Breast epithelium (tissue), 4 donors: ENCODE results near the gene HMCN1. TPM values are rescaled to one million over a fixed set of nuclear protein-coding genes. Genes with fewer than 3 reads are reported as not detected.

ENCODE experiments used
- DNase-seq, 2 donors: peaks; one replicate each; pipeline ENCODE4 v3.0.0-alpha.2; 2019; ENCODE audit warnings: low spot score in 2 of 2
- H3K27ac ChIP-seq, 2 donors: fragments of 200-600 bp; sonication (generic) in 1 of 2; one replicate each; pipeline ENCODE4 v1.5.1; 2016 to 2019; ENCODE audit warnings: mild to moderate bottlenecking in 1 of 2
- H3K27me3 ChIP-seq, 2 donors: fragments of 200-600 bp; sonication (generic) in 1 of 2; one replicate each; pipeline versions ENCODE4 v1.5.1 to v1.6.0; 2017 to 2019; ENCODE audit warnings: control low read depth in 1 of 2, mild to moderate bottlenecking in 1 of 2
- H3K36me3 ChIP-seq: fragments of 200-600 bp; one replicate; pipeline ENCODE4 v1.5.1; 2019
- H3K4me1 ChIP-seq, 2 donors: fragments of 200-600 bp; sonication (generic); one replicate each; pipeline ENCODE4 v1.5.1; 2016 to 2019; ENCODE audit warnings: control low read depth in 1 of 2
- H3K4me3 ChIP-seq, 3 donors: fragments of 200-600 bp; sonication (generic); 1 replicate in 2 of 3; 2 replicates in 1 of 3; pipeline ENCODE4 v1.5.1; 2016 to 2019; ENCODE audit warnings: mild to moderate bottlenecking in 3 of 3, moderate library complexity in 2 of 3
- H3K9me3 ChIP-seq, 2 donors: fragments of 200-600 bp; sonication (generic) in 1 of 2; one replicate each; pipeline ENCODE4 v1.5.1; 2016 to 2019; ENCODE audit warnings: control low read depth in 1 of 2
- POLR2A ChIP-seq: fragments of 450-650 bp; IDR thresholded peaks from one replicate; pipeline ENCODE4 v1.6.1; 2016; ENCODE audit warnings: antibody characterized with exemption, mild to moderate bottlenecking, moderate library complexity
- POLR2AphosphoS5 ChIP-seq, 3 donors: sonication (generic); formaldehyde crosslinking; IDR thresholded peaks; one replicate each; pipeline ENCODE4 v1.6.1; 2017; ENCODE audit warnings: antibody characterized with exemption in 3 of 3
- intact Hi-C: fragments of 100-400 bp; cut with DNase I; formaldehyde crosslinking; loops from one replicate; pipeline ENCODE4 v1.15.1; 2023; ENCODE audit warnings: low total_unique reads
- total RNA-seq, 3 donors: library from RNA; depleted of rRNA; stranded (reverse); fragments of >200 nt; gene quantifications; one replicate each; pipeline ENCODE4 v1.1.0, GENCODE V29; 2016
- TF ChIP-seq, protein P1 (sequence below), 3 donors: fragments of 450-650 bp; IDR thresholded peaks; one replicate each; pipeline ENCODE4 v1.5.1; 2016 to 2017; ENCODE audit warnings: antibody characterized with exemption in 3 of 3, mild to moderate bottlenecking in 3 of 3, moderate library complexity in 3 of 3

Gene HMCN1
- total RNA-seq, 3 donors from 2014 or later: 7.8 to 18.4 (median 11.9) TPM

DNA sequence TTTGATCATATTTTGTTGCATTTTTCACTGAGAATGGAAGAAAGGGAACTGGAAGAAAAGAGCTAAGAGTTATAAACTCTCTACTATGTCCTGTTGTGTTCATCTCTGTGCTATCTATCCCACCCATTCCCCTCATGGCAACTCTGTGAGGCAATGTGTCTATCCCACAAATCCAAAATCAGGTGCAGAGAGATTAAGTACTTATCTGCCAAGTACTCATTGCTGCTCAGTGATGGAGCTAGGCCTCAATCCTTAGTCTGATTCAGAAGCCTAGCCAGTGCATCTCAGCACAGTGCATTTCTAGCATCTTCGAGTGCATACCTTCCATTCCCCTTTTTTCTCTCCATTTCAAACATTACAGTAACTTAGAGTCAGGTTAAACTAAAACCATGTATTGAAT is 370.3 kb downstream of the HMCN1 start:
- DNase-seq: no peak
- Histone ChIP-seq H3K27me3 (no peaks in the 10 kb centered on the region), H3K27ac (no peak overlapping the region), H3K9me3 (no peaks in the 10 kb centered on the region), H3K4me3 (no peak overlapping the region), H3K4me1 (no peaks in the 10 kb centered on the region), H3K36me3 (no peaks in the 10 kb centered on the region)
- intact Hi-C loops: no loop called here
- TF ChIP-seq, protein P1, sequence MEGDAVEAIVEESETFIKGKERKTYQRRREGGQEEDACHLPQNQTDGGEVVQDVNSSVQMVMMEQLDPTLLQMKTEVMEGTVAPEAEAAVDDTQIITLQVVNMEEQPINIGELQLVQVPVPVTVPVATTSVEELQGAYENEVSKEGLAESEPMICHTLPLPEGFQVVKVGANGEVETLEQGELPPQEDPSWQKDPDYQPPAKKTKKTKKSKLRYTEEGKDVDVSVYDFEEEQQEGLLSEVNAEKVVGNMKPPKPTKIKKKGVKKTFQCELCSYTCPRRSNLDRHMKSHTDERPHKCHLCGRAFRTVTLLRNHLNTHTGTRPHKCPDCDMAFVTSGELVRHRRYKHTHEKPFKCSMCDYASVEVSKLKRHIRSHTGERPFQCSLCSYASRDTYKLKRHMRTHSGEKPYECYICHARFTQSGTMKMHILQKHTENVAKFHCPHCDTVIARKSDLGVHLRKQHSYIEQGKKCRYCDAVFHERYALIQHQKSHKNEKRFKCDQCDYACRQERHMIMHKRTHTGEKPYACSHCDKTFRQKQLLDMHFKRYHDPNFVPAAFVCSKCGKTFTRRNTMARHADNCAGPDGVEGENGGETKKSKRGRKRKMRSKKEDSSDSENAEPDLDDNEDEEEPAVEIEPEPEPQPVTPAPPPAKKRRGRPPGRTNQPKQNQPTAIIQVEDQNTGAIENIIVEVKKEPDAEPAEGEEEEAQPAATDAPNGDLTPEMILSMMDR (IDR thresholded peaks at IDR 0.05): no peak
- TF ChIP-seq POLR2A (no peak), POLR2AphosphoS5 (IDR thresholded peaks at IDR 0.05) (no peak)

DNA sequence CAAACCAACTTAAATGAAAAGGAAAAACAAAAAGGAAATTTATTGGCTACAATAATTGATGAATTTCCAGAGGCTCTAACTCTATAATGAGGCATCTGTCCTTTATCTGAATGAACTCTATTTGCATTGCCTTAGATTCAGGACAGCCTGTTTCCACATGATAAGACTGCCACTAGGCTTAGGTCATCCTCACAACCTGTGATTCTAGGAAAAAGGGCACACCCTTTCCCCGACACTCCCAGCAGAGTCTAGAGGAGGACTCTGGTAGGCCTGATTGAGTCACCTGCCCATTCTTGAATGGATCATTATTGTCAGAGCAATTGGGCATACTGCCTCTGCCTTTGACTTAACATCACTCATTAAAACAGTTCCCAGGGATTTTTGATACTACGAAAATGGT is 378.1 kb downstream of the HMCN1 start:
- no peaks in the 10 kb centered on the region for H3K9me3 ChIP-seq
- no peaks in the 10 kb centered on the region for H3K4me1 ChIP-seq
- H3K27ac ChIP-seq: no peak overlapping the region
- TF ChIP-seq, protein P1 (IDR thresholded peaks at IDR 0.05): no peak
- no peak for TF ChIP-seq POLR2AphosphoS5 (IDR thresholded peaks at IDR 0.05)
- TF ChIP-seq POLR2A: no peak
- H3K4me3 ChIP-seq: no peak overlapping the region
- intact Hi-C loops: no loop called here
- no peaks in the 10 kb centered on the region for H3K36me3 ChIP-seq
- H3K27me3 ChIP-seq: no peaks in the 10 kb centered on the region
- no peak for DNase-seq

- intact Hi-C loops: no loop called here
- TF ChIP-seq, protein P1 (IDR thresholded peaks at IDR 0.05): no peak
- TF ChIP-seq POLR2A (no peak), POLR2AphosphoS5 (IDR thresholded peaks at IDR 0.05) (no peak)
- Histone ChIP-seq H3K4me3 (no peak overlapping the region), H3K9me3 (no peaks in the 10 kb centered on the region), H3K36me3 (no peaks in the 10 kb centered on the region), H3K27ac (no peak overlapping the region), H3K27me3 (no peaks in the 10 kb centered on the region), H3K4me1 (no peaks in the 10 kb centered on the region)
- no peak for DNase-seq
Observed at GRCh38 chr1:186113461-186113860, 379.3 kb downstream of the HMCN1 start.

DNA sequence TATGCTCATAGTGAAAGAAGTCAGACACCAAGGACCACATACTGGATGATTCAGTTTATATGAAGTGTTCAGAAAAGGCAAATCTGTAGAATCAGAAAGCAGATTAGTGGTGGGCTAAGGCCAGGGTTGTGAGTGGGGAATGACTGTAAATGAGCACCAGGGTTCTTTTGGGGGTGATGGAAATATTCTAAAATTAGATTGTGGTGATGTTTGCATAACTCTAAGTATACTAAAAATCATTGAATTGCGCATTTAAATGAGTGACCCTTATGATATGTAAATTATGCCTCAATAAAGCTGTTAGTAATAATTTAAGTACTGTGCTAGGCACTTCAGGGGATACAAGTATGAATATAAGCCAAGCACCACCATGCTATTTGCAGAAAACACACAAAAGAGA is 384.5 kb downstream of the HMCN1 start:
- H3K27ac ChIP-seq: no peak overlapping the region
- no peaks in the 10 kb centered on the region for H3K36me3 ChIP-seq
- H3K4me1 ChIP-seq: no peaks in the 10 kb centered on the region
- no peaks in the 10 kb centered on the region for H3K27me3 ChIP-seq
- no peak overlapping the region for H3K4me3 ChIP-seq
- TF ChIP-seq POLR2AphosphoS5 (IDR thresholded peaks at IDR 0.05): no peak
- no peaks in the 10 kb centered on the region for H3K9me3 ChIP-seq
- no peak for DNase-seq
- intact Hi-C loops: no loop called here

- intact Hi-C loops: no loop called here
- no peaks in the 10 kb centered on the region for H3K4me1 ChIP-seq
- no peak overlapping the region for H3K4me3 ChIP-seq
- H3K27me3 ChIP-seq: no peaks in the 10 kb centered on the region
- TF ChIP-seq POLR2A (no peak), POLR2AphosphoS5 (IDR thresholded peaks at IDR 0.05) (no peak)
- TF ChIP-seq, protein P1 (IDR thresholded peaks at IDR 0.05): no peak
- no peak for DNase-seq
- no peaks in the 10 kb centered on the region for H3K36me3 ChIP-seq
- H3K27ac ChIP-seq: no peak overlapping the region
- H3K9me3 ChIP-seq: no peaks in the 10 kb centered on the region
Observed at GRCh38 chr1:186122837-186123236, 388.6 kb downstream of the HMCN1 start.

GRCh38 chr1:186125035-186125434 is 390.8 kb downstream of the HMCN1 start:
- DNase-seq: no peak
- H3K9me3 ChIP-seq: no peaks in the 10 kb centered on the region
- H3K27me3 ChIP-seq: no peaks in the 10 kb centered on the region
- no peaks in the 10 kb centered on the region for H3K36me3 ChIP-seq
- no peak overlapping the region for H3K4me3 ChIP-seq
- H3K27ac ChIP-seq: no peak overlapping the region
- H3K4me1 ChIP-seq: no peaks in the 10 kb centered on the region
- no peak for TF ChIP-seq POLR2A
- TF ChIP-seq, protein P1 (IDR thresholded peaks at IDR 0.05): no peak
- intact Hi-C loops: no loop called here
